Glutamatergic neuron (in vitro differentiated cells): ENCODE data around the gene PPP2R5B. TPM values are rescaled to one million over a fixed set of nuclear protein-coding genes. Genes with fewer than 3 reads are reported as not detected.

ENCODE experiments used
- DNase-seq: peaks from one replicate; pipeline ENCODE4 v3.0.0; 2022
- H3K27ac Mint-ChIP-seq: one replicate; pipeline ENCODE4 v1.8.0; 2020; ENCODE audit warnings: mild to moderate bottlenecking, mixed read lengths, inconsistent platforms; ENCODE audit not compliant: unreplicated experiment
- H3K27me3 Mint-ChIP-seq: one replicate; pipeline ENCODE4 v1.8.0; 2020; ENCODE audit warnings: mild to moderate bottlenecking, moderate library complexity, mixed read lengths, inconsistent platforms; ENCODE audit not compliant: unreplicated experiment
- H3K36me3 Mint-ChIP-seq: one replicate; pipeline ENCODE4 v1.8.0; 2020; ENCODE audit warnings: mild to moderate bottlenecking, mixed read lengths, inconsistent platforms; ENCODE audit not compliant: unreplicated experiment
- H3K4me1 Mint-ChIP-seq: one replicate; pipeline ENCODE4 v1.8.0; 2020; ENCODE audit warnings: mild to moderate bottlenecking, low read depth, mixed read lengths, inconsistent platforms; ENCODE audit not compliant: unreplicated experiment
- H3K4me3 Mint-ChIP-seq: one replicate; pipeline ENCODE4 v1.8.0; 2020; ENCODE audit warnings: mild to moderate bottlenecking, mixed read lengths, inconsistent platforms; ENCODE audit not compliant: unreplicated experiment
- H3K9me3 Mint-ChIP-seq: one replicate; pipeline ENCODE4 v1.8.0; 2020; ENCODE audit warnings: mild to moderate bottlenecking, moderate library complexity, mixed read lengths, inconsistent platforms; ENCODE audit not compliant: unreplicated experiment
- total RNA-seq: library from RNA; stranded (reverse); fragmentation: NEBNext Ultra II Directional; extraction: Animal tissue kit (Norgen Biotek cat#: 25700); gene quantifications from one replicate; pipeline ENCODE4 v1.2.1, GENCODE V29; 2021; ENCODE audit not compliant: unreplicated experiment
- TF ChIP-seq, protein P1 (sequence below): fragments of 200-600 bp; sonication (generic); IDR thresholded peaks from one replicate; pipeline ENCODE4 v1.5.0; 2021; ENCODE audit not compliant: partially characterized antibody, unreplicated experiment

PPP2R5B gene
- total RNA-seq, 1 donor from 2014 or later: 148 TPM

DNA sequence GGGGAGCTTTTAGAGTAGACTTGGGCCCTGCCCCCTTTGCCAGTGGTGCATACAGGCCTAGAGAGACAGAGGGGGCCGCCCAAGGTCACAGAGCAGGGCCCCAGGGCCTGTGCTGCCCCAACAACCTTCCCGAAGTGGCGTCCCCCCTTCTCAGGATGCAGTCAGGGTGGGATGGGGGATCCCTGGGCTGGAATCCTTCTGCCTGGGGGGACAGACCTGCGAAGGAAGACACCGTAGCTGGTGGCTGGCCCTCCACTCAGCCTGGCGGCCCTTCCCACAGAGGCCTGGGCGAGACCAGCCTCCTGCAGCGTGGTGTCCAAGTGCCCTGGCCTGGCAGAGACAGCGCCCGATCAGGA, 31.7 kb upstream of the PPP2R5B start:
- Mint-ChIP-seq H3K4me1 (peaks cover 19% of the 10 kb centered on the region), H3K27me3 (peaks cover 2% of the 10 kb centered on the region), H3K9me3 (no peaks in the 10 kb centered on the region), H3K4me3 (no peak overlapping the region), H3K36me3 (no peaks in the 10 kb centered on the region), H3K27ac (no peak overlapping the region)
- TF ChIP-seq, protein P1, sequence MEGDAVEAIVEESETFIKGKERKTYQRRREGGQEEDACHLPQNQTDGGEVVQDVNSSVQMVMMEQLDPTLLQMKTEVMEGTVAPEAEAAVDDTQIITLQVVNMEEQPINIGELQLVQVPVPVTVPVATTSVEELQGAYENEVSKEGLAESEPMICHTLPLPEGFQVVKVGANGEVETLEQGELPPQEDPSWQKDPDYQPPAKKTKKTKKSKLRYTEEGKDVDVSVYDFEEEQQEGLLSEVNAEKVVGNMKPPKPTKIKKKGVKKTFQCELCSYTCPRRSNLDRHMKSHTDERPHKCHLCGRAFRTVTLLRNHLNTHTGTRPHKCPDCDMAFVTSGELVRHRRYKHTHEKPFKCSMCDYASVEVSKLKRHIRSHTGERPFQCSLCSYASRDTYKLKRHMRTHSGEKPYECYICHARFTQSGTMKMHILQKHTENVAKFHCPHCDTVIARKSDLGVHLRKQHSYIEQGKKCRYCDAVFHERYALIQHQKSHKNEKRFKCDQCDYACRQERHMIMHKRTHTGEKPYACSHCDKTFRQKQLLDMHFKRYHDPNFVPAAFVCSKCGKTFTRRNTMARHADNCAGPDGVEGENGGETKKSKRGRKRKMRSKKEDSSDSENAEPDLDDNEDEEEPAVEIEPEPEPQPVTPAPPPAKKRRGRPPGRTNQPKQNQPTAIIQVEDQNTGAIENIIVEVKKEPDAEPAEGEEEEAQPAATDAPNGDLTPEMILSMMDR: no peak
- no peak for DNase-seq

DNA sequence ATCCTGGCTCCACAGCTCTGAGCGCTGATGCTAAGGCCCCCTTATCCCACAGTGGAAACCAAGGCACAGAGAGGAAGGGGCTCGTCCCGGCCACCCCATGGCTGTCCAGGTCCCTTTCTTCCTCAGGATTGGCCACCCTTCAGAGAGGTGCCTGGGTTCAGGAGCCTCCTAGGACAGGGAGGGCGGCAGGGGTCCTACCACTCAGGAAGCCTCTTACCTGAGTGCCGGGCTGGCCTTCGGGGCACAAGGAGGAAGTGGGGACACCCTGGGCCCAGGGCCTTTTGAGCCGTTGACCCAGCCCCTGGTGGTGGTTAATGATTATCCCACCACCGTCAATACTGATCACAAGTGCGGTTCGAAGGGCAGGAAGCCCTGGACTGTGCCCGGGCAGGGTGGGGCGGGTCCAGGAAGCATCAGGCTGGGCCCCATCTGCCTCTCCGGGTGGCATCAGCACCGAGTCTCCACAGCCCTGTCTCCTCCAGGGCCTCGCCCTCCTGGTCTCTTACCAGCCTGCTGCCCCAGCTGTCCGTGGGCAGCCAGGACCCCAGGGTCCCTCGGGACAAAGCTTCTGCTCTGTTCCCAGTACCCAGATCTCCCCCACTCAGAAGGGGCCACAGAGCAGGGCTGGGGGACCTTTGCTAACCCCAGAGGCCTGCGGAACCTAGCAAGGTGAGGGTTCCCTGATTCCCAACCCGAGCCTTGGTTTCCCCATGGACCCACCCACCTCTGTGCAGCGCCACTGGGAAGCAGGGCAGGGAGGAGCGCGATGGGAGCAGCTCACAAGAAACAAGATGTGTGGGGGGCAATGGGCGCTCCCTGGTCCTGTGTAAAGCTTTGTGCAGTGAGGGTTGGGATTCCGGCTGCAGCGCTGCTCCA, 31.1 kb upstream of the PPP2R5B start:
- peaks cover 17% of the 10 kb centered on the region for H3K4me1 Mint-ChIP-seq
- H3K36me3 Mint-ChIP-seq: no peaks in the 10 kb centered on the region
- H3K4me3 Mint-ChIP-seq: no peak overlapping the region
- no peak for DNase-seq
- no peak overlapping the region for H3K27ac Mint-ChIP-seq
- TF ChIP-seq, protein P1: no peak
- peaks cover 1% of the 10 kb centered on the region for H3K9me3 Mint-ChIP-seq
- peaks cover 2% of the 10 kb centered on the region for H3K27me3 Mint-ChIP-seq

DNA sequence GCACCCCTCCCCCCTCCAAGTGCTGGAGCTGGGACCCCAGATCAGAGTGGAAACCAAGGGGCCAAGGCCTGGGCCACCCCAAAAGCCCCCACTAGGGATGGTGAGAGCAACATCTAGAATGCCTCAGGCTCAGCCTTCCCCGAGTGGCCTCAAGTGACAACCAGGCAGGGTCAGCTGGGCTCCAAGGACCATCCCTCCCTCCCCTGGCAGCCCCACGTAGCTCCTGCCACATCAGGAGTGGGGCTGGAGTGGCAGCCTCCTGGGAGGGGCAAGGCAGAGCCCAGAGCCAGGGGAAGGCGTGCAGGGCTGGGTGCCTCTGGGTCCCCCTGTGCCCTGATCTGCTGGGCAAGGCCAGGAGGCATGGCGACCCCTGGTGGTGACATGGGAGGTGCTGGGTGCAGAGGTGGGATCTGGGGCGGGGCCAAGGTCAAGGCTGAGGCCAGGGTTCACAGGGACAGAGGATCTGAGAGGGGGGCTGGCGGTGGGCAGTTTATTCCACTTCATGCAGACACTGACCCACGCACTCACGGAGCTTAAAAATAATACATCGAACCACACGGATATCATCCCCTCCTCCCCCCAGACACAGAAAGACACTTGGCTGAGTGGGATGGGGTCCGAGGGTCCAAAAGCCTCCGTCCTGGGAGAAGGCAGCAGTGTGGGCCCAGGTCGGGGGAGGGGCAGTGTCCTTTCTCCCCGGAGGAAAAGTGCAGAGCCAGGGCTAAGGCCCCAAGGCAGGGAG, 30.2 kb upstream of the PPP2R5B start:
- H3K36me3 Mint-ChIP-seq: no peaks in the 10 kb centered on the region
- TF ChIP-seq, protein P1: peak; percentile 89
- DNase-seq: peak; percentile 97
- H3K27me3 Mint-ChIP-seq: peaks cover 2% of the 10 kb centered on the region
- H3K4me1 Mint-ChIP-seq: peaks cover 17% of the 10 kb centered on the region
- H3K9me3 Mint-ChIP-seq: peaks cover 2% of the 10 kb centered on the region
- no peak overlapping the region for H3K27ac Mint-ChIP-seq
- no peak overlapping the region for H3K4me3 Mint-ChIP-seq

DNA sequence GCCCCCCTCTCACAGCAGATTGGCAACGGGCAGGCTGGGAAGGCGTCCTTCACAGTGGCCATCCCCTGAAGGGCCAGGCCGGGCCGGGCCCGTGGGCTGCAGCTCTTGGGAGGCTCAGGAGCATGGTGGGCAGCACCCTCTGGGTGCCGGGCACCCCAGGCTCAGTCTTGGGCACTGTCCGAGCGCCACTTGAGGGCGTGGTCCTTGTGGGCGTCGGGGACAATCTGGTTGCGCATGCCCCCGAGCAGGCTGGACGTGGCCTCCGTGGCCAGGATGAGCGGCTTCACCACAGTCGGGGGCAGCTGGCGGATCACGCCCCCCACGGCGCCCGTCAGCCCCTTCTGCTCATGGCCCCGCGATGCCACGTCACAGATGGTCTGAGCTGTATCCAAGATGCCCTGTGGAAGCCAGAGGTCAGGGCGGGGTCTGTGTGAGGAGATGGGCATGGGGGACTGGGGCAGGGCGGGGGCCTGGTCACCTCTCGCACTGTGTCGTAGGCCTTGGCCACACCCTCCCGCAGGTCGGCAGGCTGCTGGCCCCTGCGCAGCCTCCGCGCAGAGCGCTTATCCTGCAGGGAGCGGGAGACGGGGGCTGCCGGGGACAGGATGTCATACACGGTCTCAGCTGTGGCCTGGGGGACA, 29.6 kb upstream of the PPP2R5B start:
- Mint-ChIP-seq H3K4me1 (peaks cover 17% of the 10 kb centered on the region), H3K4me3 (no peak overlapping the region), H3K36me3 (no peaks in the 10 kb centered on the region), H3K9me3 (peaks cover 2% of the 10 kb centered on the region), H3K27ac (no peak overlapping the region), H3K27me3 (peaks cover 2% of the 10 kb centered on the region)
- TF ChIP-seq, protein P1: no peak
- DNase-seq: no peak
